ENCODE measurements around the gene EIF5A. TPM values are rescaled to one million over a fixed set of nuclear protein-coding genes. Genes with fewer than 3 reads are reported as not detected.
"Not testable (repeated sequence)": the region's sequence is repeated elsewhere in the genome, so short reads cannot be mapped to it uniquely, and the experiment has no call there.

Gene EIF5A
- total RNA-seq, 4 donors from 2014 or later: 135 to 210 (median 144) TPM

- H3K9me3 ChIP-seq: no peaks in the 10 kb centered on the region
- H3K4me3 ChIP-seq (replicated peaks in 1 of 3): peak within 1 kb of the TSS; percentile 37 to 80 (median 66)
- peaks cover 9 to 10% of the 10 kb centered on the region in 2 donors for H3K36me3 ChIP-seq
- 0 to 1% methylated on average over 17 to 27 of the region's 50 CpGs for whole genome bisulfite sequencing, 2 donors
- peak within 1 kb of the TSS; percentile 64 to 91 (median 78) for H3K27ac ChIP-seq
- no peaks in the 10 kb centered on the region for H3K27me3 ChIP-seq
- peaks cover 4 to 15% of the 10 kb centered on the region in 2 donors for H3K4me1 ChIP-seq
- intact Hi-C loops (cut with DNase I): no loop called here
- no peak for DNase-seq
- no peak for TF ChIP-seq POLR2A (IDR thresholded peaks at IDR 0.05)
- no peak for TF ChIP-seq CTCF (IDR thresholded peaks at IDR 0.05)
Measured at GRCh38 chr17:7328840-7329373, 21.5 kb downstream of the EIF5A start, which contains the start of gene NEURL4. NEURL4 (minus strand) TSS chr17:7329335; CDS start chr17:7329312, 23 bp downstream.

DNA sequence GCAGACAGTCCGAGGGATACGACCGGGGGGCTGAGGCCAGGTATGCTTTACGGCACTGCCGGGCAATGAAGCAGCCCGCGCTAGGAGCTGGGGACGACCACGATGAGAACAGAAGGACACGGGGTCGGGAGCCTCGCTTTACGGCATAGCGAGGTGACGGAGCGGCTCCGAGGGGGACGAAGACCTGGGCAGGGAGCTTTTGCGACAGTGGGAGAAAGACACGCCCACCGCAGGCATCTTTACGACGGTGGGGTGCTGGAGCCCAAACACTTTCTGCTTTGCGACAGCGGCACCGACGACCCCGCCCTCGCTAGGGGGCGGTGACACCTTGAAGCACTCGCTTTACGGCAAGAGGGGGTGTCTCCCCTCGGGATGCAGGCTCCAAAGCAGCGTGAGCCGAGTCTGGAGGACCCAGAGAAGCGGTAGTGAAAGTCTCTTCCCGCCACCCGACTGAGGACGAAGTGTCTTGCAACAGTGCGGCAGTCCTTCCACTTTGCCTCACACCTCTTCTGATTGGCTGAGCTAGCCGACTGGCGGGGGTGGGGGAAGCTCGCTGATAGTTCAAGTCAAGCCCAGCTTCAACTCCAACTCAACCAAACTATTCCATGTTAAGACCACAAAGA is 22.1 kb downstream of the EIF5A start:
- H3K27me3 ChIP-seq: no peaks in the 10 kb centered on the region
- no peaks in the 10 kb centered on the region for H3K9me3 ChIP-seq
- peak overlapping the region; percentile 37 to 80 (median 66) for H3K4me3 ChIP-seq (replicated peaks in 1 of 3)
- DNase-seq: peak; percentile 98 to 99
- H3K36me3 ChIP-seq: peaks cover 3 to 4% of the 10 kb centered on the region in 2 donors
- H3K4me1 ChIP-seq: peaks cover 4 to 15% of the 10 kb centered on the region in 2 donors
- WGBS, 2 donors: 0 to 1% methylated on average over 24 to 26 of the region's 43 CpGs
- TF ChIP-seq CTCF (IDR thresholded peaks at IDR 0.05): peak in 1 of 6 experiments; percentile 4
- peak; percentile 61 to 86 for TF ChIP-seq POLR2A (IDR thresholded peaks at IDR 0.05)
- peak overlapping the region; percentile 64 to 91 (median 78) for H3K27ac ChIP-seq
- intact Hi-C loops (cut with DNase I): no loop called here

- intact Hi-C loops (cut with DNase I): no loop called here
- H3K27ac ChIP-seq: peak overlapping the region; percentile 64 to 91 (median 78)
- no peaks in the 10 kb centered on the region for H3K36me3 ChIP-seq
- H3K4me3 ChIP-seq (replicated peaks in 1 of 3): peak overlapping the region; percentile 37 to 80 (median 52)
- no peak for TF ChIP-seq POLR2A (IDR thresholded peaks at IDR 0.05)
- TF ChIP-seq CTCF (IDR thresholded peaks at IDR 0.05): no peak
- 1 to 4% methylated on average over 16 to 19 of the region's 34 CpGs for WGBS, 2 donors
- H3K9me3 ChIP-seq: no peaks in the 10 kb centered on the region
- DNase-seq: peak; percentile 69 to 72
- peaks cover 4 to 15% of the 10 kb centered on the region in 2 donors for H3K4me1 ChIP-seq
- no peaks in the 10 kb centered on the region for H3K27me3 ChIP-seq
Measured at GRCh38 chr17:7329997-7330637, 22.7 kb downstream of the EIF5A start.

DNA sequence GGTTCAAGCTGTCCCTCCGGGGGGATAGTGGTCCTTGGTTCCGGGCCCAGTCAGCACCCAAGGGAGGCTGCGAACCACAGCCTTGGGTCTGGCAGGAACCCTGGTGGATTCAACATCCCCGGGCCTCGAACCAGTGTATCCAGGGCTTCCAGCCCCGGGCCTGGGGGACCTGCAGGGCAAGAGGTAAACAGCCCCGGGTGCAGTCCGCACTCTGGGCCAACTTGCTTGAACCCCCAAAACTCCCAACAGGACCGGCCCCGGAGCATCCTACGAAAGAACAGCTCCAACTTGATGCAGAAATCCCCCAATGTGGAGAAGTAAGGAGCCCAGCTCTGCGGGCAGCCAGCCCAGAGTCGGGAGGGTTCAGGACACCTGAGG is 23.2 kb downstream of the EIF5A start:
- Histone ChIP-seq H3K4me1 (peaks cover 4 to 15% of the 10 kb centered on the region in 2 donors), H3K9me3 (no peaks in the 10 kb centered on the region), H3K36me3 (no peaks in the 10 kb centered on the region), H3K4me3 (replicated peaks in 1 of 3) (peak overlapping the region in 1 of 3 donors; percentile 80), H3K27ac (peak overlapping the region in 1 of 3 donors; percentile 91), H3K27me3 (no peaks in the 10 kb centered on the region)
- intact Hi-C loops (cut with DNase I): no loop called here
- no peak for DNase-seq
- TF ChIP-seq CTCF (IDR thresholded peaks at IDR 0.05) (no peak), POLR2A (IDR thresholded peaks at IDR 0.05) (no peak)
- 79 to 84% methylated on average over 4 to 5 of the region's 13 CpGs for WGBS, 2 donors

DNA sequence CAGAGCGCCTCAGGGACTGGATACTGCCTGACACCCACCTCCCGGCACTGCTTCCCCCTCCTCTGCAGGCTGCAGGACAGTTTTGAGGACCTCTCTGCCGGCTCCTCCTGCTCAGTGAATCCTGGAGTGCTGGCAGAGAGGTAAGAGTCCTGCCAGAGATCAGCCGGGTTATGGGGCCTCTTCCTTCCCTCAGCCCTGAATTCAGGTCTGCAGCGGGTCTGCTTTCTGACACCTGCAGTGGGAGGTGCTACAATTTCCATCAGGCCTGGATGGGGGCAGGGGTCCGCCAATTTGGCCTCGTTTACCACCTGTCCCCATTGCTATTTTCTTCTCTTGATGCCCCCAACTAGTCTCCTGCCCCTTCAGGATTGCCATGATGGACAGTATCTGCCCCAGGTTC is 24.7 kb downstream of the EIF5A start:
- no peak overlapping the region for H3K27ac ChIP-seq
- H3K27me3 ChIP-seq: no peaks in the 10 kb centered on the region
- 49 to 50% methylated on average over 6 of the region's 7 CpGs for WGBS, 2 donors
- intact Hi-C loops (cut with DNase I): no loop called here
- no peak for DNase-seq
- peaks cover 4 to 15% of the 10 kb centered on the region in 2 donors for H3K4me1 ChIP-seq
- no peaks in the 10 kb centered on the region for H3K36me3 ChIP-seq
- H3K4me3 ChIP-seq (replicated peaks in 1 of 3): no peak overlapping the region
- no peak for TF ChIP-seq POLR2A (IDR thresholded peaks at IDR 0.05)
- TF ChIP-seq CTCF (IDR thresholded peaks at IDR 0.05): no peak
- H3K9me3 ChIP-seq: no peaks in the 10 kb centered on the region

DNA sequence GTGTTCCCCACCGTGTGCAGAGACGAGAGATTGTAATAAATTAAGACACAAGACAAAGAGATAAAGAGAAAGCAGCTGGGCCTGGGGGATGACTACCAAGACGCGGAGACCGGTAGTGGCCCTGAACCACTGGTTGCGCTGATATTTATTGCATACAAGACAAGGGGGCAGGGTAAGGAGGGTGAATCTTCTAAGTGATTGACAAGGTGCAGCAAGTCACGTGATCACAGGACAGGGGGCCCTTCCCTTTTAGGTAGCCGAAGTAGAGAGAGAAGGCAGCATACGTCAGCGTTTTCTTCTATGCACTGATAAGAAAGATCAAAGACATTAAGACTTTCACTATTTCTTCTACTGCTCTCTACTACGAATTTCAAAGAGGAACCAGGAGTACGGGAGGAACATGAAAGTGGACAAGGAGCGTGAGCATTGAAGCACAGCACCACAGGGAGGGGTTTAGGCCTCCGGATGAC is 25.2 kb downstream of the EIF5A start:
- WGBS, 2 donors: 45 to 49% methylated on average over 13 to 14 of the region's 14 CpGs
- intact Hi-C loops (cut with DNase I); H3K27me3 ChIP-seq; H3K4me3 ChIP-seq (replicated peaks in 1 of 3); H3K9me3 ChIP-seq; H3K27ac ChIP-seq; H3K36me3 ChIP-seq: not testable (repeated sequence)
- peaks cover 4 to 15% of the 10 kb centered on the region in 2 donors for H3K4me1 ChIP-seq
- peak in 1 of 2 donors; percentile 38 for DNase-seq

All from thyroid gland (tissue), 4 donors.